IMR-90 (cell line): ENCODE results near the gene DPH7. TPM values are rescaled to one million over a fixed set of nuclear protein-coding genes. Genes with fewer than 3 reads are reported as not detected.

ENCODE experiments used
- ATAC-seq: fragments of 200-7000 bp; cut with Tn5 transposase; 2 replicates; pipeline ENCODE4 v1.9.1; 2020; ENCODE audit warnings: low read depth, mild to moderate bottlenecking, moderate library complexity
- BruUV-seq: library from RNA; stranded (reverse); fragments of 400-500 nt; replicated peaks from 2 replicates; lab custom pipeline; 2021; lab: Mats Ljungman, UMichigan
- CTCF ChIA-PET: fragments of 300-600 bp; formaldehyde crosslinking; extraction: SDS; loops from one replicate; lab custom pipeline; 2021; ENCODE audit warnings: antibody characterized with exemption; lab: Yijun Ruan, JAX
- POLR2A ChIA-PET: fragments of 300-600 bp; sonication (Branson Sonifier 250); formaldehyde crosslinking; loops from one replicate; lab custom pipeline; 2022; ENCODE audit warnings: antibody characterized with exemption; ENCODE audit not compliant: unreplicated experiment; lab: Charles Lee
- DNase-seq: peaks from one replicate; pipeline ENCODE4 v3.0.0; 2013
- H2AFZ ChIP-seq: replicated peaks from 2 replicates; pipeline ENCODE3; 2013; ENCODE audit warnings: low read length, mild to moderate bottlenecking; ENCODE audit not compliant: poor library complexity
- H2AK5ac ChIP-seq: 2 replicates; pipeline ENCODE4 v1.6.1; 2013; ENCODE audit warnings: low read depth, low read length, inconsistent platforms
- H2AK9ac ChIP-seq: replicated peaks from 2 replicates; pipeline ENCODE3; 2013; ENCODE audit warnings: mild to moderate bottlenecking, low read depth, low read length, moderate library complexity; ENCODE audit not compliant: poor library complexity
- H2BK120ac ChIP-seq: 2 replicates; pipeline ENCODE4 v1.6.1; 2013; ENCODE audit warnings: low read depth, low read length, inconsistent platforms
- H2BK15ac ChIP-seq: 3 replicates; pipeline ENCODE4 v1.6.1; 2013; ENCODE audit warnings: low read depth, low read length, inconsistent platforms
- H2BK20ac ChIP-seq: 2 replicates; pipeline ENCODE4 v1.6.1; 2013; ENCODE audit warnings: low read depth, mild to moderate bottlenecking, inconsistent platforms, low read length, moderate library complexity
- H2BK5ac ChIP-seq: 2 replicates; pipeline ENCODE4 v1.6.1; 2013; ENCODE audit warnings: mild to moderate bottlenecking, low read depth, low read length, inconsistent platforms; ENCODE audit not compliant: poor library complexity, severe bottlenecking
- H3K14ac ChIP-seq: replicated peaks from 2 replicates; pipeline ENCODE4 v1.6.1; 2013; ENCODE audit warnings: low read depth, low read length, inconsistent platforms
- H3K18ac ChIP-seq: 2 replicates; pipeline ENCODE4 v1.6.1; 2013; ENCODE audit warnings: low read depth, low read length, control low read depth
- H3K23ac ChIP-seq: 2 replicates; pipeline ENCODE4 v1.6.1; 2013; ENCODE audit warnings: low read depth, low read length, inconsistent platforms
- H3K27ac ChIP-seq: 2 replicates; pipeline ENCODE4 v1.5.1; 2013; ENCODE audit warnings: mild to moderate bottlenecking, control low read depth, low read length; ENCODE audit not compliant: insufficient read depth
- H3K27me3 ChIP-seq: 2 replicates; pipeline ENCODE4 v1.6.1; 2013; ENCODE audit warnings: low read length; ENCODE audit not compliant: control insufficient read depth, insufficient read depth
- H3K36me3 ChIP-seq: 2 replicates; pipeline ENCODE4 v1.6.1; 2013; ENCODE audit warnings: low read length, mixed read lengths; ENCODE audit not compliant: control insufficient read depth, insufficient read depth
- H3K4ac ChIP-seq: 2 replicates; pipeline ENCODE4 v1.6.1; 2013; ENCODE audit warnings: low read depth, low read length, inconsistent platforms
- H3K4me1 ChIP-seq: 2 replicates; pipeline ENCODE4 v1.6.1; 2013; ENCODE audit warnings: low read length, mixed read lengths; ENCODE audit not compliant: control insufficient read depth, insufficient read depth
- H3K4me2 ChIP-seq: 2 replicates; pipeline ENCODE4 v1.6.1; 2013; ENCODE audit warnings: low read depth, mild to moderate bottlenecking, control low read depth, low read length, moderate library complexity
- H3K4me3 ChIP-seq: 2 replicates; pipeline ENCODE4 v1.5.1; 2013; ENCODE audit warnings: low read depth, mild to moderate bottlenecking, control low read depth, low read length, moderate library complexity; ENCODE audit not compliant: insufficient read depth
- H3K56ac ChIP-seq: 2 replicates; pipeline ENCODE4 v1.6.1; 2013; ENCODE audit warnings: low read length, inconsistent platforms; ENCODE audit not compliant: insufficient read depth; ENCODE audit errors: extremely low read depth
- H3K79me1 ChIP-seq, 2 experiments: 2 replicates each; pipeline ENCODE4 v1.6.1; 2013; ENCODE audit warnings: low read length in 2 of 2, inconsistent platforms in 1 of 2, low read depth in 1 of 2
- H3K9ac ChIP-seq: 2 replicates; pipeline ENCODE4 v1.6.1; 2013; ENCODE audit warnings: low read depth, low read length, control low read depth
- H3K9me1 ChIP-seq: 2 replicates; pipeline ENCODE4 v1.6.1; 2013; ENCODE audit warnings: low read length, inconsistent platforms; ENCODE audit not compliant: insufficient read depth
- H3K9me3 ChIP-seq: 2 replicates; pipeline ENCODE4 v1.6.1; 2013; ENCODE audit warnings: low read length; ENCODE audit not compliant: control insufficient read depth, insufficient read depth
- H4K20me1 ChIP-seq: 2 replicates; pipeline ENCODE4 v1.6.1; 2013; ENCODE audit warnings: low read length, inconsistent platforms; ENCODE audit not compliant: insufficient read depth
- H4K5ac ChIP-seq: 2 replicates; pipeline ENCODE4 v1.6.1; 2013; ENCODE audit warnings: mild to moderate bottlenecking, low read depth, low read length, control low read depth
- H4K8ac ChIP-seq, 2 experiments: 2 replicates each; pipeline ENCODE4 v1.6.1; 2013; ENCODE audit warnings: low read depth in 2 of 2, low read length in 2 of 2, control low read depth in 1 of 2, inconsistent platforms in 1 of 2
- H4K91ac ChIP-seq: 2 replicates; pipeline ENCODE4 v1.6.1; 2013; ENCODE audit warnings: low read depth, low read length, inconsistent platforms; ENCODE audit not compliant: insufficient read depth
- RFX5 ChIP-seq: IDR thresholded peaks from 2 replicates; pipeline ENCODE4 v1.8.0; 2012; ENCODE audit warnings: low read depth, mild to moderate bottlenecking, low read length, moderate library complexity
- WGBS, 2 experiments: methylation state at CpG; one replicate each; pipeline versions ENCODE4 v1.1.5 to v1.1.7; 2013; ENCODE audit warnings: missing lambda C conversion rate in 2 of 2; ENCODE audit not compliant: insufficient read length in 1 of 2; ENCODE audit errors: extremely low coverage in 2 of 2; 5-methylcytosine and 5-hydroxymethylcytosine counted together
- dilution Hi-C: fragments of 300-500 bp; cut with HindIII; formaldehyde crosslinking; loops from one replicate; pipeline ENCODE4 v1.14.3; 2018; ENCODE audit warnings: low sequenced_read_pairs; ENCODE audit not compliant: unreplicated experiment
- in situ Hi-C: fragments of 300-500 bp; cut with MboI; formaldehyde crosslinking; loops from 3 replicates; pipeline ENCODE4 v1.14.3; 2019; ENCODE audit warnings: low sequenced_read_pairs, inconsistent platforms, mixed read lengths
- intact Hi-C: fragments of 100-400 bp; cut with micrococcal nuclease; formaldehyde crosslinking; loops from 2 replicates; pipeline ENCODE4 v1.10.0; 2022
- polyA plus RNA-seq, 3 experiments: library from polyadenylated mRNA; depleted of rRNA; stranded (reverse); fragments of >200 nt; gene quantifications; 2 replicates each; pipeline ENCODE4 v1.2.3, GENCODE V29; 2012; ENCODE audit warnings: low replicate concordance in 1 of 3
- total RNA-seq: library from RNA; depleted of rRNA; stranded (reverse); fragments of >200 nt; gene quantifications from 2 replicates; pipeline ENCODE4 v1.2.3, GENCODE V29; 2012
- TF ChIP-seq, protein P1 (sequence below): fragments of 150-350 bp; IDR thresholded peaks from 2 replicates; pipeline ENCODE4 v1.6.1; 2017; ENCODE audit warnings: mild to moderate bottlenecking, antibody characterized with exemption, low read length, low read depth

DPH7 gene
- total and polyA plus RNA-seq, 2 of the 4 experiments (the other 2 are of a cell fraction) = 12.5 to 33.7 TPM

DNA sequence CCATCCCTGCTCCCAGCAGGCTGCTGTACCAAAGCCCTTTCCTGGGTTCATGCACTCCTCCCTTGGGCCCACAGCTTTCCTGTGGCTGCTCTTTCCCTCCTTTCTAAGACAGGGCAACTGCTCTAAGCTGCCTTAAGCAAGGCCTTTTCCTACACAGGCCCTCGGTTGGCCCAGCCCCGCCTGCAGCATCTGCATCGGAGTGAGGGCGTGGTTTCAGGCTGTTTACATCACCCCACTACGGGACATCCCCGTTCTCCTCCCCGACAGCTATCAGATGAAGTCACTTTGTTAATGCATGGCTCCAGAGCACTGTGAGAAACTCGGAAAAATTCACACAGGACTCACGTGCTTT is 3.4 kb downstream of the DPH7 start:
- H3K23ac ChIP-seq = no peak overlapping the region
- H3K4ac ChIP-seq = no peak overlapping the region
- H3K4me1 ChIP-seq = peaks cover 6% of the 10 kb centered on the region
- H2BK5ac ChIP-seq = no peak overlapping the region
- peaks cover 46 to 65% of the 10 kb centered on the region in 2 experiments for H3K79me1 ChIP-seq
- TF ChIP-seq, protein P1, sequence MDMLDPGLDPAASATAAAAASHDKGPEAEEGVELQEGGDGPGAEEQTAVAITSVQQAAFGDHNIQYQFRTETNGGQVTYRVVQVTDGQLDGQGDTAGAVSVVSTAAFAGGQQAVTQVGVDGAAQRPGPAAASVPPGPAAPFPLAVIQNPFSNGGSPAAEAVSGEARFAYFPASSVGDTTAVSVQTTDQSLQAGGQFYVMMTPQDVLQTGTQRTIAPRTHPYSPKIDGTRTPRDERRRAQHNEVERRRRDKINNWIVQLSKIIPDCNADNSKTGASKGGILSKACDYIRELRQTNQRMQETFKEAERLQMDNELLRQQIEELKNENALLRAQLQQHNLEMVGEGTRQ = no peak
- TF ChIP-seq RFX5 = no peak
- intact Hi-C loops (no loop called here), dilution Hi-C loops (no loop called here), in situ Hi-C loops (no loop called here)
- H3K27ac ChIP-seq = no peak overlapping the region
- H2AFZ ChIP-seq = no peak overlapping the region
- no peak overlapping the region for H3K18ac ChIP-seq
- no peak overlapping the region for H3K56ac ChIP-seq
- H3K4me3 ChIP-seq = no peak overlapping the region
- ChIA-PET CTCF (no interaction called here), POLR2A (no interaction called here)
- no peak overlapping the region for H2BK15ac ChIP-seq
- H3K36me3 ChIP-seq = peaks cover 38% of the 10 kb centered on the region
- H2AK9ac ChIP-seq = no peak overlapping the region
- no peak for ATAC-seq
- DNase-seq = no peak
- no TSS peak for BruUV-seq
- H4K5ac ChIP-seq = no peak overlapping the region
- H3K14ac ChIP-seq = no peak overlapping the region
- peaks cover 24% of the 10 kb centered on the region for H4K20me1 ChIP-seq
- no peak overlapping the region for H4K8ac ChIP-seq
- no peak overlapping the region for H3K9ac ChIP-seq
- H2BK120ac ChIP-seq = no peak overlapping the region
- H3K9me3 ChIP-seq = no peaks in the 10 kb centered on the region
- H2BK20ac ChIP-seq = no peak overlapping the region
- 77% methylated on average over 7 of the region's 9 CpGs; no CpG with 5 or more reads in 1 of the 2 experiments for WGBS, 2 experiments
- H4K91ac ChIP-seq = no peak overlapping the region
- no peaks in the 10 kb centered on the region for H3K27me3 ChIP-seq
- peaks cover 22% of the 10 kb centered on the region for H3K9me1 ChIP-seq
- H3K4me2 ChIP-seq = no peak overlapping the region
- no peak overlapping the region for H2AK5ac ChIP-seq
